GM12878 (cell line): ENCODE data around the gene ADISSP. TPM values are rescaled to one million over a fixed set of nuclear protein-coding genes. Genes with fewer than 3 reads are reported as not detected.

Source experiments
- ATAC-seq: fragments of 200-7000 bp; cut with Tn5 transposase; 3 replicates; pipeline ENCODE4 v1.9.1; 2020; ENCODE audit warnings: mild to moderate bottlenecking, moderate library complexity
- BruUV-seq: library from RNA; stranded (reverse); fragments of 400-500 nt; replicated peaks from 2 replicates; lab custom pipeline; 2021; lab: Mats Ljungman, UMichigan
- CTCF ChIA-PET: fragments of 300-600 bp; sonication (Branson Sonifier 250); formaldehyde crosslinking; extraction: SDS; loops from one replicate; lab custom pipeline; 2021; ENCODE audit warnings: inconsistent platforms; lab: Yijun Ruan, JAX
- POLR2A ChIA-PET: fragments of 350-600 bp; formaldehyde crosslinking; extraction: SDS; loops from one replicate; lab custom pipeline; 2021; ENCODE audit warnings: inconsistent platforms; lab: Charles Lee
- RAD21 ChIA-PET: fragments of 300-600 bp; sonication (Branson Sonifier 250); formaldehyde crosslinking; loops from one replicate; lab custom pipeline; 2023; ENCODE audit warnings: antibody characterized with exemption; ENCODE audit not compliant: unreplicated experiment; lab: Charles Lee
- SMC1A ChIA-PET: fragments of 300-600 bp; sonication (Branson Sonifier 250); formaldehyde crosslinking; loops from one replicate; lab custom pipeline; 2023; ENCODE audit not compliant: unreplicated experiment, uncharacterized antibody; lab: Charles Lee
- DNase-seq: peaks from one replicate; pipeline ENCODE4 v3.0.0-alpha.2; 2011; ENCODE audit warnings: low read depth, low spot score
- FAIRE-seq: peaks from 3 replicates; lab custom pipeline; 2011; peaks lifted over from hg19 to GRCh38; lab: Jason Lieb, UNC
- H2AFZ ChIP-seq: 2 replicates; pipeline ENCODE4 v1.6.0; 2011; ENCODE audit warnings: low read depth, low read length, control low read depth; ENCODE audit not compliant: control insufficient read depth
- H3K27ac ChIP-seq: 2 replicates; pipeline ENCODE4 v1.5.1; 2011; ENCODE audit warnings: control low read depth; ENCODE audit not compliant: control insufficient read depth, insufficient read depth
- H3K27me3 ChIP-seq, 2 experiments: replicated peaks in 1 of 2; 2 replicates each; pipeline versions ENCODE4 v1.6.0 to v1.6.1; 2011; ENCODE audit warnings: low read length in 1 of 2; ENCODE audit not compliant: control insufficient read depth in 2 of 2, insufficient read depth in 2 of 2
- H3K36me3 ChIP-seq, 2 experiments: 2 replicates each; pipeline ENCODE4 v1.5.1; 2011; ENCODE audit warnings: low read length in 1 of 2; ENCODE audit not compliant: control insufficient read depth in 2 of 2, insufficient read depth in 2 of 2
- H3K4me1 ChIP-seq: 2 replicates; pipeline ENCODE4 v1.6.1; 2011; ENCODE audit warnings: mild to moderate bottlenecking, low read length, moderate library complexity, mixed read lengths; ENCODE audit not compliant: control insufficient read depth, insufficient read depth
- H3K4me2 ChIP-seq: 2 replicates; pipeline ENCODE4 v1.6.0; 2011; ENCODE audit warnings: control low read depth; ENCODE audit not compliant: control insufficient read depth, insufficient read depth
- H3K4me3 ChIP-seq: fragments of 200-600 bp; sonication (generic); 2 replicates; pipeline ENCODE4 v1.5.1; 2016
- H3K79me2 ChIP-seq: 2 replicates; pipeline ENCODE4 v1.6.0; 2011; ENCODE audit warnings: low read length; ENCODE audit not compliant: control insufficient read depth, insufficient read depth
- H3K9ac ChIP-seq: 2 replicates; pipeline ENCODE4 v1.8.0; 2011; ENCODE audit warnings: low read length, control low read depth, mixed read lengths; ENCODE audit not compliant: control insufficient read depth, insufficient read depth
- H3K9me3 ChIP-seq: replicated peaks from 3 replicates; pipeline ENCODE4 v1.5.1; 2011; ENCODE audit warnings: mild to moderate bottlenecking, low read length; ENCODE audit not compliant: control insufficient read depth, insufficient read depth
- H4K20me1 ChIP-seq: 2 replicates; pipeline ENCODE4 v1.6.0; 2011; ENCODE audit not compliant: control insufficient read depth, insufficient read depth
- ATF7 ChIP-seq: fragments of 450-650 bp; IDR thresholded peaks from 2 replicates; pipeline ENCODE4 v1.6.1; 2016; ENCODE audit warnings: low read depth, mild to moderate bottlenecking
- ETV6 ChIP-seq, 2 experiments: fragments of 450-650 bp in 1 of 2; IDR thresholded peaks in 1 of 2; conservative IDR thresholded peaks in 1 of 2; 2 replicates each; pipeline ENCODE4 v1.6.1; 2014; ENCODE audit warnings: antibody characterized with exemption in 1 of 2, borderline replicate concordance in 1 of 2, low read depth in 1 of 2, mild to moderate bottlenecking in 1 of 2, moderate library complexity in 1 of 2
- MTA2 ChIP-seq: fragments of 450-650 bp; IDR thresholded peaks from 2 replicates; pipeline ENCODE4 v1.6.1; 2016; ENCODE audit warnings: low read depth, mild to moderate bottlenecking, moderate library complexity
- MXI1 ChIP-seq: fragments of 150-350 bp; IDR thresholded peaks from 2 replicates; pipeline ENCODE4 v1.6.1; 2011; ENCODE audit warnings: low read depth, mild to moderate bottlenecking, inconsistent platforms, low read length, improper control_type of control experiment
- NRF1 ChIP-seq: conservative IDR thresholded peaks from 2 replicates; pipeline ENCODE4 v1.6.1; 2011; ENCODE audit warnings: mild to moderate bottlenecking, low read depth, low read length, improper control_type of control experiment
- POLR2AphosphoS5 ChIP-seq: IDR thresholded peaks from 2 replicates; pipeline ENCODE4 v1.6.1; 2011; ENCODE audit warnings: mild to moderate bottlenecking, low read length, inconsistent platforms
- WRNIP1 ChIP-seq: IDR thresholded peaks from 2 replicates; pipeline ENCODE4 v1.6.1; 2011; ENCODE audit warnings: low read depth, low read length, improper control_type of control experiment, borderline replicate concordance
- ZNF217 ChIP-seq: fragments of 450-650 bp; IDR thresholded peaks from 2 replicates; pipeline ENCODE4 v1.6.1; 2017; ENCODE audit warnings: antibody characterized with exemption, mild to moderate bottlenecking
- ZNF274 ChIP-seq: IDR thresholded peaks from one replicate; pipeline ENCODE4 v1.8.0; 2011; ENCODE audit not compliant: insufficient read length, insufficient read depth
- ZSCAN29 ChIP-seq: fragments of 450-650 bp; IDR thresholded peaks from 2 replicates; pipeline ENCODE4 v1.6.1; 2017; ENCODE audit warnings: mild to moderate bottlenecking, moderate library complexity
- WGBS: methylation state at CpG from one replicate; pipeline ENCODE4 v1.1.6; 2016; ENCODE audit warnings: low lambda C conversion rate; ENCODE audit not compliant: insufficient replicate concordance, insufficient coverage; ENCODE audit errors: missing lambda C conversion rate; 5-methylcytosine and 5-hydroxymethylcytosine counted together
- in situ Hi-C: fragments of 300-500 bp; cut with MboI; formaldehyde crosslinking; loops from 9 replicates; pipeline ENCODE4 v1.14.3; 2018; ENCODE audit warnings: mixed read lengths
- intact Hi-C: fragments of 100-400 bp; cut with micrococcal nuclease; formaldehyde crosslinking; loops from one replicate; pipeline ENCODE4 v1.14.2; 2022; ENCODE audit not compliant: unreplicated experiment
- polyA plus RNA-seq, 11 experiments: library from polyadenylated mRNA; depleted of rRNA in 4 of 11; unstranded in 6 of 11; stranded (reverse) in 5 of 11; fragments of >200 nt; fragmentation: Nextera tagmentation in 4 of 11; fragmentation: Illumina TruSeq in 1 of 11; extraction: Ambion mirVana in 4 of 11; extraction: Trizol in 1 of 11; gene quantifications; 1 replicate in 1 of 11; 2 replicates in 10 of 11; pipeline versions ENCODE4 v1.2.1 to v1.2.3, GENCODE V29; 2011 to 2016; ENCODE audit warnings: inconsistent platforms in 2 of 11, missing spikeins in 2 of 11, low read depth in 1 of 11
- total RNA-seq, 4 experiments: library from RNA; depleted of rRNA in 3 of 4; stranded (reverse); fragments of >200 nt in 3 of 4; fragmentation: Illumina TruSeq in 1 of 4; extraction: Trizol in 1 of 4; gene quantifications; 2 replicates each; pipeline versions ENCODE4 v1.2.1 to v1.2.3, GENCODE V29; 2013 to 2021
- TF ChIP-seq, protein P1 (sequence below): fragments of 450-650 bp; IDR thresholded peaks from 2 replicates; pipeline ENCODE4 v1.6.1; 2017; ENCODE audit warnings: antibody characterized with exemption, mild to moderate bottlenecking, moderate library complexity
- TF ChIP-seq, protein P2 (sequence below), 3 experiments: IDR thresholded peaks in 2 of 3; conservative IDR thresholded peaks in 1 of 3; 2 replicates each; pipeline ENCODE4 v1.5.1; 2011; ENCODE audit warnings: low read depth in 3 of 3, low read length in 3 of 3, mild to moderate bottlenecking in 3 of 3, control low read depth in 2 of 3, moderate library complexity in 2 of 3, inconsistent platforms in 1 of 3, mixed read lengths in 1 of 3; ENCODE audit not compliant: control insufficient read depth in 2 of 3, insufficient read depth in 1 of 3; ENCODE audit errors: extremely low read depth in 1 of 3
- TF ChIP-seq, protein P3 (sequence below): fragments of 450-650 bp; IDR thresholded peaks from 2 replicates; pipeline ENCODE4 v1.6.1; 2018; ENCODE audit warnings: mild to moderate bottlenecking, low read depth, moderate library complexity; ENCODE audit not compliant: partially characterized antibody
- TF ChIP-seq, protein P4 (sequence below): fragments of 450-650 bp; IDR thresholded peaks from 2 replicates; pipeline ENCODE4 v1.6.1; 2016; ENCODE audit warnings: mild to moderate bottlenecking

Gene ADISSP
- total and polyA plus RNA-seq, 10 of the 15 experiments (the other 5 are each of a cell fraction or from before 2014, with no cell fraction given), result 0.80 to 96.3 (median 38.6) TPM

DNA sequence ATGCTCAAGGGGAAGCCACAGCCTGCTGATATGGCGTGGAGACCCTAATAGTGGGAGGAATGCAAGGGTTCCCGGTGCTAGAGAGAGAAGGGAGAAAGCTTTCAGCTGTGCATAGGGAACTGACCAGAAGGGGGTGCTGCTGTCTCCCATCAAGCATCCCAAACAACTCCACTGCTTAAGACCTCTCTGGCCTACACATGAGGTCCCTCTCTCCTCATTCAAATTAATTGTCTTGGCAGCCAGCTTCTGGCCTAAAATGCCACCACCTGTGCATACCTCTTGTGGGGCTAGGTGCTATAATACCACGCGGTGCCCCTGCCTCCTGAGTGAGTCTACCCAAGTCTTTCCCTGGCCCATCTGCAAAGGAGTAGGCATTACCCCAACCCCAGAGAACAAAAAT lies 14.5 kb downstream of the ADISSP start:
- ChIA-PET CTCF (interaction anchor here (0.6 to 4.1 kb wide), 8 partner anchors 14 to 339 kb away, joined by 3 to 52 read pairs (median 3); partner anchors contain the start of genes ADISSP and SPEF1), RAD21 (interaction anchor here (1.0 to 1.3 kb wide), 3 partner anchors 14 to 102 kb away, joined by 4 read pairs; partner anchors contain the start of gene ADISSP), SMC1A (interaction anchor here (0.7 to 2.7 kb wide), 4 partner anchors 15 to 104 kb away, joined by 3 to 12 read pairs (median 4); partner anchors contain the start of gene ADISSP), POLR2A (interaction anchor here (1.1 kb wide), 1 partner anchor 13 kb away, joined by 5 read pairs; no protein-coding TSS in a partner anchor)
- Histone ChIP-seq H3K4me2 (no peak overlapping the region), H3K27me3 (no peaks in the 10 kb centered on the region), H3K9me3 (no peaks in the 10 kb centered on the region), H2AFZ (no peak overlapping the region), H3K4me3 (no peak overlapping the region), H3K27ac (no peak overlapping the region), H4K20me1 (no peaks in the 10 kb centered on the region), H3K36me3 (no peaks in the 10 kb centered on the region; a peak in 1 of 4 replicates), H3K79me2 (no peaks in the 10 kb centered on the region), H3K4me1 (no peaks in the 10 kb centered on the region), H3K9ac (no peak overlapping the region)
- no peak for DNase-seq
- WGBS, result 38% methylated on average over 4 of the region's 4 CpGs
- BruUV-seq, result no TSS peak
- in situ Hi-C loops (no loop called here), intact Hi-C loops (loop anchor here (2.0 kb wide), 1 partner anchor 14 kb away; the partner anchor contains the start of gene ADISSP)
- ATAC-seq, result peak; percentile 83
- peak; percentile 87 for FAIRE-seq
- no peak for TF ChIP-seq ZNF274
- TF ChIP-seq ZSCAN29, result no peak
- TF ChIP-seq POLR2AphosphoS5, result no peak
- no peak for TF ChIP-seq ETV6 (conservative IDR thresholded peaks at IDR 0.05 in 1 of 2, IDR thresholded peaks at IDR 0.05 in 1 of 2; ENCODE audit: borderline replicate concordance in 1 of 2, low read depth in 1 of 2)
- TF ChIP-seq MXI1, result no peak
- TF ChIP-seq WRNIP1, result no peak
- TF ChIP-seq, protein P1, sequence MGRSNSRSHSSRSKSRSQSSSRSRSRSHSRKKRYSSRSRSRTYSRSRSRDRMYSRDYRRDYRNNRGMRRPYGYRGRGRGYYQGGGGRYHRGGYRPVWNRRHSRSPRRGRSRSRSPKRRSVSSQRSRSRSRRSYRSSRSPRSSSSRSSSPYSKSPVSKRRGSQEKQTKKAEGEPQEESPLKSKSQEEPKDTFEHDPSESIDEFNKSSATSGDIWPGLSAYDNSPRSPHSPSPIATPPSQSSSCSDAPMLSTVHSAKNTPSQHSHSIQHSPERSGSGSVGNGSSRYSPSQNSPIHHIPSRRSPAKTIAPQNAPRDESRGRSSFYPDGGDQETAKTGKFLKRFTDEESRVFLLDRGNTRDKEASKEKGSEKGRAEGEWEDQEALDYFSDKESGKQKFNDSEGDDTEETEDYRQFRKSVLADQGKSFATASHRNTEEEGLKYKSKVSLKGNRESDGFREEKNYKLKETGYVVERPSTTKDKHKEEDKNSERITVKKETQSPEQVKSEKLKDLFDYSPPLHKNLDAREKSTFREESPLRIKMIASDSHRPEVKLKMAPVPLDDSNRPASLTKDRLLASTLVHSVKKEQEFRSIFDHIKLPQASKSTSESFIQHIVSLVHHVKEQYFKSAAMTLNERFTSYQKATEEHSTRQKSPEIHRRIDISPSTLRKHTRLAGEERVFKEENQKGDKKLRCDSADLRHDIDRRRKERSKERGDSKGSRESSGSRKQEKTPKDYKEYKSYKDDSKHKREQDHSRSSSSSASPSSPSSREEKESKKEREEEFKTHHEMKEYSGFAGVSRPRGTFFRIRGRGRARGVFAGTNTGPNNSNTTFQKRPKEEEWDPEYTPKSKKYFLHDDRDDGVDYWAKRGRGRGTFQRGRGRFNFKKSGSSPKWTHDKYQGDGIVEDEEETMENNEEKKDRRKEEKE, result no peak
- no peak for TF ChIP-seq MTA2
- TF ChIP-seq, protein P2, sequence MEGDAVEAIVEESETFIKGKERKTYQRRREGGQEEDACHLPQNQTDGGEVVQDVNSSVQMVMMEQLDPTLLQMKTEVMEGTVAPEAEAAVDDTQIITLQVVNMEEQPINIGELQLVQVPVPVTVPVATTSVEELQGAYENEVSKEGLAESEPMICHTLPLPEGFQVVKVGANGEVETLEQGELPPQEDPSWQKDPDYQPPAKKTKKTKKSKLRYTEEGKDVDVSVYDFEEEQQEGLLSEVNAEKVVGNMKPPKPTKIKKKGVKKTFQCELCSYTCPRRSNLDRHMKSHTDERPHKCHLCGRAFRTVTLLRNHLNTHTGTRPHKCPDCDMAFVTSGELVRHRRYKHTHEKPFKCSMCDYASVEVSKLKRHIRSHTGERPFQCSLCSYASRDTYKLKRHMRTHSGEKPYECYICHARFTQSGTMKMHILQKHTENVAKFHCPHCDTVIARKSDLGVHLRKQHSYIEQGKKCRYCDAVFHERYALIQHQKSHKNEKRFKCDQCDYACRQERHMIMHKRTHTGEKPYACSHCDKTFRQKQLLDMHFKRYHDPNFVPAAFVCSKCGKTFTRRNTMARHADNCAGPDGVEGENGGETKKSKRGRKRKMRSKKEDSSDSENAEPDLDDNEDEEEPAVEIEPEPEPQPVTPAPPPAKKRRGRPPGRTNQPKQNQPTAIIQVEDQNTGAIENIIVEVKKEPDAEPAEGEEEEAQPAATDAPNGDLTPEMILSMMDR (IDR thresholded peaks at IDR 0.05 in 2 of 3, conservative IDR thresholded peaks at IDR 0.05 in 1 of 3; ENCODE audit: control insufficient read depth in 2 of 3, extremely low read depth in 1 of 3, insufficient read depth in 1 of 3, low read depth in 3 of 3, low read length in 3 of 3), result peak; percentile 68 to 79 (median 78)
- no peak for TF ChIP-seq ATF7
- TF ChIP-seq, protein P3, sequence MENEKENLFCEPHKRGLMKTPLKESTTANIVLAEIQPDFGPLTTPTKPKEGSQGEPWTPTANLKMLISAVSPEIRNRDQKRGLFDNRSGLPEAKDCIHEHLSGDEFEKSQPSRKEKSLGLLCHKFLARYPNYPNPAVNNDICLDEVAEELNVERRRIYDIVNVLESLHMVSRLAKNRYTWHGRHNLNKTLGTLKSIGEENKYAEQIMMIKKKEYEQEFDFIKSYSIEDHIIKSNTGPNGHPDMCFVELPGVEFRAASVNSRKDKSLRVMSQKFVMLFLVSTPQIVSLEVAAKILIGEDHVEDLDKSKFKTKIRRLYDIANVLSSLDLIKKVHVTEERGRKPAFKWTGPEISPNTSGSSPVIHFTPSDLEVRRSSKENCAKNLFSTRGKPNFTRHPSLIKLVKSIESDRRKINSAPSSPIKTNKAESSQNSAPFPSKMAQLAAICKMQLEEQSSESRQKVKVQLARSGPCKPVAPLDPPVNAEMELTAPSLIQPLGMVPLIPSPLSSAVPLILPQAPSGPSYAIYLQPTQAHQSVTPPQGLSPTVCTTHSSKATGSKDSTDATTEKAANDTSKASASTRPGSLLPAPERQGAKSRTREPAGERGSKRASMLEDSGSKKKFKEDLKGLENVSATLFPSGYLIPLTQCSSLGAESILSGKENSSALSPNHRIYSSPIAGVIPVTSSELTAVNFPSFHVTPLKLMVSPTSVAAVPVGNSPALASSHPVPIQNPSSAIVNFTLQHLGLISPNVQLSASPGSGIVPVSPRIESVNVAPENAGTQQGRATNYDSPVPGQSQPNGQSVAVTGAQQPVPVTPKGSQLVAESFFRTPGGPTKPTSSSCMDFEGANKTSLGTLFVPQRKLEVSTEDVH, result no peak
- no peak for TF ChIP-seq ZNF217
- TF ChIP-seq NRF1, result no peak
- TF ChIP-seq, protein P4, sequence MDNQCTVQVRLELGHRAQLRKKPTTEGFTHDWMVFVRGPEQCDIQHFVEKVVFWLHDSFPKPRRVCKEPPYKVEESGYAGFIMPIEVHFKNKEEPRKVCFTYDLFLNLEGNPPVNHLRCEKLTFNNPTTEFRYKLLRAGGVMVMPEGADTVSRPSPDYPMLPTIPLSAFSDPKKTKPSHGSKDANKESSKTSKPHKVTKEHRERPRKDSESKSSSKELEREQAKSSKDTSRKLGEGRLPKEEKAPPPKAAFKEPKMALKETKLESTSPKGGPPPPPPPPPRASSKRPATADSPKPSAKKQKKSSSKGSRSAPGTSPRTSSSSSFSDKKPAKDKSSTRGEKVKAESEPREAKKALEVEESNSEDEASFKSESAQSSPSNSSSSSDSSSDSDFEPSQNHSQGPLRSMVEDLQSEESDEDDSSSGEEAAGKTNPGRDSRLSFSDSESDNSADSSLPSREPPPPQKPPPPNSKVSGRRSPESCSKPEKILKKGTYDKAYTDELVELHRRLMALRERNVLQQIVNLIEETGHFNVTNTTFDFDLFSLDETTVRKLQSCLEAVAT, result no peak
